CD14-positive monocyte (primary cell): Measurements from ENCODE around the gene SIX6. TPM values are rescaled to one million over a fixed set of nuclear protein-coding genes. Genes with fewer than 3 reads are reported as not detected.

Source experiments
- DNase-seq, 3 donors: peaks; one replicate each; pipeline ENCODE4 v3.0.0-alpha.2; 2011 to 2022
- H2AFZ ChIP-seq: 2 replicates; pipeline ENCODE4 v1.6.0; 2012; ENCODE audit warnings: mild to moderate bottlenecking, low read depth, low read length, inconsistent platforms; ENCODE audit not compliant: insufficient read depth, poor library complexity, severe bottlenecking
- H3K27ac ChIP-seq, 2 donors: 1 replicate in 1 of 2; 2 replicates in 1 of 2; pipeline ENCODE4 v1.5.1; 2012 to 2013; ENCODE audit warnings: low read length in 2 of 2, control low read depth in 1 of 2, inconsistent platforms in 1 of 2, low read depth in 1 of 2, mild to moderate bottlenecking in 1 of 2
- H3K27me3 ChIP-seq, 2 donors: one replicate each; pipeline versions ENCODE4 v1.6.0 to v1.6.1; 2011 to 2013; ENCODE audit warnings: low read length in 2 of 2; ENCODE audit not compliant: control insufficient read depth in 2 of 2, insufficient read depth in 2 of 2
- H3K36me3 ChIP-seq, 2 donors: replicated peaks in 1 of 2; 1 replicate in 1 of 2; 2 replicates in 1 of 2; pipeline versions ENCODE4 v1.5.1 to v1.6.1; 2012 to 2013; ENCODE audit warnings: low read length in 2 of 2, control low read depth in 1 of 2, inconsistent platforms in 1 of 2, mild to moderate bottlenecking in 1 of 2; ENCODE audit not compliant: insufficient read depth in 2 of 2, control insufficient read depth in 1 of 2
- H3K4me1 ChIP-seq, 2 donors: 1 replicate in 1 of 2; 2 replicates in 1 of 2; pipeline versions ENCODE4 v1.5.1 to v1.6.1; 2012 to 2013; ENCODE audit warnings: low read length in 2 of 2, control low read depth in 1 of 2, inconsistent platforms in 1 of 2, mild to moderate bottlenecking in 1 of 2, moderate library complexity in 1 of 2; ENCODE audit not compliant: insufficient read depth in 2 of 2, control insufficient read depth in 1 of 2
- H3K4me2 ChIP-seq: replicated peaks from 2 replicates; pipeline ENCODE3; 2012; ENCODE audit warnings: low read length, moderate library complexity, mild to moderate bottlenecking; ENCODE audit not compliant: poor library complexity, severe bottlenecking; ENCODE audit errors: extremely low read depth
- H3K4me3 ChIP-seq, 3 experiments: fragments of 200-600 bp in 1 of 3; sonication (generic) in 1 of 3; replicated peaks in 1 of 3; 1 replicate in 2 of 3; 2 replicates in 1 of 3; pipeline ENCODE4 v1.5.1; 2011 to 2013; ENCODE audit warnings: low read length in 3 of 3, mild to moderate bottlenecking in 3 of 3, control low read depth in 2 of 3, low read depth in 2 of 3, inconsistent platforms in 1 of 3, moderate library complexity in 1 of 3
- H3K79me2 ChIP-seq: 2 replicates; pipeline ENCODE4 v1.6.0; 2012; ENCODE audit warnings: mild to moderate bottlenecking, control low read depth, inconsistent platforms, low read length, moderate library complexity; ENCODE audit not compliant: insufficient read depth
- H3K9ac ChIP-seq: 2 replicates; pipeline ENCODE4 v1.6.0; 2017; ENCODE audit warnings: low read length, mild to moderate bottlenecking; ENCODE audit not compliant: insufficient read depth, poor library complexity, severe bottlenecking
- H3K9me3 ChIP-seq, 2 donors: replicated peaks in 1 of 2; 1 replicate in 1 of 2; 2 replicates in 1 of 2; pipeline versions ENCODE4 v1.5.1 to v1.6.1; 2012 to 2013; ENCODE audit warnings: low read length in 2 of 2, control low read depth in 1 of 2; ENCODE audit not compliant: control insufficient read depth in 1 of 2, insufficient read depth in 1 of 2
- H4K20me1 ChIP-seq: 2 replicates; pipeline ENCODE4 v1.6.0; 2012; ENCODE audit warnings: mild to moderate bottlenecking, low read length, control low read depth, moderate library complexity; ENCODE audit not compliant: insufficient read depth
- H3K27ac Mint-ChIP-seq, 7 donors: one replicate each; pipeline ENCODE4 v1.8.0; 2020; ENCODE audit warnings: mild to moderate bottlenecking in 7 of 7, mixed read lengths in 7 of 7, moderate library complexity in 6 of 7, inconsistent platforms in 2 of 7
- H3K27me3 Mint-ChIP-seq, 3 donors: one replicate each; pipeline ENCODE4 v1.8.0; 2021 to 2022; ENCODE audit warnings: low read depth in 3 of 3, mild to moderate bottlenecking in 3 of 3, mixed read lengths in 3 of 3, moderate library complexity in 3 of 3, inconsistent platforms in 1 of 3
- H3K36me3 Mint-ChIP-seq, 2 donors: one replicate each; pipeline ENCODE4 v1.8.0; 2020; ENCODE audit warnings: mixed read lengths in 2 of 2, inconsistent platforms in 1 of 2, mild to moderate bottlenecking in 1 of 2
- H3K4me1 Mint-ChIP-seq: one replicate; pipeline ENCODE4 v1.8.0; 2020; ENCODE audit warnings: mild to moderate bottlenecking, mixed read lengths
- H3K4me3 Mint-ChIP-seq, 2 donors: one replicate each; pipeline ENCODE4 v1.8.0; 2020; ENCODE audit warnings: mild to moderate bottlenecking in 2 of 2, mixed read lengths in 2 of 2, moderate library complexity in 1 of 2
- H3K9me3 Mint-ChIP-seq, 7 donors: one replicate each; pipeline ENCODE4 v1.8.0; 2020 to 2022; ENCODE audit warnings: mixed read lengths in 7 of 7, mild to moderate bottlenecking in 6 of 7, moderate library complexity in 6 of 7, inconsistent platforms in 2 of 7
- CTCF ChIP-seq: fragments of 200-600 bp; IDR thresholded peaks from one replicate; pipeline ENCODE4 v1.8.0; 2022; ENCODE audit warnings: antibody characterized with exemption, mild to moderate bottlenecking
- WGBS: methylation state at CpG from one replicate; pipeline ENCODE4 v1.1.5; 2013; ENCODE audit warnings: missing lambda C conversion rate; ENCODE audit not compliant: insufficient coverage; 5-methylcytosine and 5-hydroxymethylcytosine counted together
- intact Hi-C, 2 donors: fragments of 100-400 bp; cut with micrococcal nuclease; formaldehyde crosslinking; loops; one replicate each; pipeline versions ENCODE4 v1.15.0 to v1.15.1; 2023
- polyA plus RNA-seq, 3 donors: library from polyadenylated mRNA; depleted of rRNA in 1 of 3; unstranded in 2 of 3; stranded (reverse) in 1 of 3; fragments of 300-500 nt in 2 of 3; fragments of >200 nt in 1 of 3; fragmentation: Illumina TruSeq in 2 of 3; gene quantifications; 1 replicate in 2 of 3; 2 replicates in 1 of 3; pipeline ENCODE4 v1.2.3, GENCODE V29; 2012 to 2021

SIX6 gene
- polyA plus RNA-seq, 3 donors = not detected

- no peak overlapping the region for H3K27ac Mint-ChIP-seq
- 80% methylated on average over 1 of the region's 1 CpG for WGBS
- intact Hi-C loops = no loop called here
These were observed 13.0 kb upstream of the SIX6 start for GRCh38 chr14:60495946-60496345.

DNA sequence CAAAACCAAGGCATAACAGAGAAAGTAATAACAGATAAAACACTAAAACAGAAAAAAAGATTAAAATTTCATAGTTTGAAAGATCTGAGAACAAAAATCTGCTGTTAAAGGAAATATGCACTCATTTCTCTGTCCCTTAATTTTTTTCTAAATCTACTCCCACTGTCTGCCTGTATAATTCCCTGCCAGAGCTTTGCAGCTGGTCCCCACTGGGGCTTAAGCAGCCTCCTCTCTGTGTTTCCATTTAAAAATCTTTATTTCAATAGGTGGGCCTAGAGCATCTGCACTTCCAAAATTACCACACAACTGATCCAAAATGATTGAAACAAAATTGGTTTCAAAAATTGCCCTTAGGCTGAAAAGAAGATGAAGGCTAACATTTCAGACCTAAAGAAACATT lies 6.4 kb upstream of the SIX6 start:
- no peaks in the 10 kb centered on the region for H3K36me3 ChIP-seq
- no peaks in the 10 kb centered on the region for H3K79me2 ChIP-seq
- no peak overlapping the region for H3K9ac ChIP-seq
- Mint-ChIP-seq H3K36me3 (peaks cover 0 to 2% of the 10 kb centered on the region in 2 donors), H3K27me3 (peaks cover 60 to 75% (median 61%) of the 10 kb centered on the region in 3 donors), H3K4me3 (no peak overlapping the region), H3K27ac (no peak overlapping the region), H3K9me3 (peaks cover 0 to 12% (median 3%) of the 10 kb centered on the region in 7 donors), H3K4me1 (no peaks in the 10 kb centered on the region)
- H3K4me3 ChIP-seq = no peak overlapping the region
- H3K4me1 ChIP-seq = no peaks in the 10 kb centered on the region
- H3K27ac ChIP-seq = no peak overlapping the region
- no peak overlapping the region for H3K4me2 ChIP-seq
- H2AFZ ChIP-seq = no peak overlapping the region
- H4K20me1 ChIP-seq = no peaks in the 10 kb centered on the region
- peaks cover 47 to 59% of the 10 kb centered on the region in 2 donors for H3K27me3 ChIP-seq
- intact Hi-C loops = no loop called here
- TF ChIP-seq CTCF = no peak
- peaks cover 0 to 16% of the 10 kb centered on the region in 2 donors for H3K9me3 ChIP-seq
- no peak for DNase-seq

More at GRCh38 chr14:60495946-60496345, 13.0 kb upstream of the SIX6 start:
- Histone ChIP-seq H3K36me3 (no peaks in the 10 kb centered on the region), H2AFZ (no peak overlapping the region), H3K4me3 (no peak overlapping the region), H3K9me3 (no peaks in the 10 kb centered on the region), H3K4me1 (no peaks in the 10 kb centered on the region), H3K9ac (no peak overlapping the region), H4K20me1 (no peaks in the 10 kb centered on the region), H3K4me2 (no peak overlapping the region), H3K27ac (no peak overlapping the region), H3K27me3 (peaks cover 0 to 6% of the 10 kb centered on the region in 2 donors), H3K79me2 (no peaks in the 10 kb centered on the region)
- DNase-seq = no peak
- H3K36me3 Mint-ChIP-seq = no peaks in the 10 kb centered on the region
- TF ChIP-seq CTCF = no peak
- H3K27me3 Mint-ChIP-seq = peaks cover 22 to 27% (median 25%) of the 10 kb centered on the region in 3 donors
- no peak overlapping the region for H3K4me3 Mint-ChIP-seq
- no peaks in the 10 kb centered on the region for H3K4me1 Mint-ChIP-seq
- H3K9me3 Mint-ChIP-seq = peaks cover 0 to 4% (median 0%) of the 10 kb centered on the region in 7 donors
